ENCODE results near the gene RHOXF1.
"Not testable (repeated sequence)": the region's sequence is repeated elsewhere in the genome, so short reads cannot be mapped to it uniquely, and the experiment has no call there.

The RHOXF1 gene

DNA sequence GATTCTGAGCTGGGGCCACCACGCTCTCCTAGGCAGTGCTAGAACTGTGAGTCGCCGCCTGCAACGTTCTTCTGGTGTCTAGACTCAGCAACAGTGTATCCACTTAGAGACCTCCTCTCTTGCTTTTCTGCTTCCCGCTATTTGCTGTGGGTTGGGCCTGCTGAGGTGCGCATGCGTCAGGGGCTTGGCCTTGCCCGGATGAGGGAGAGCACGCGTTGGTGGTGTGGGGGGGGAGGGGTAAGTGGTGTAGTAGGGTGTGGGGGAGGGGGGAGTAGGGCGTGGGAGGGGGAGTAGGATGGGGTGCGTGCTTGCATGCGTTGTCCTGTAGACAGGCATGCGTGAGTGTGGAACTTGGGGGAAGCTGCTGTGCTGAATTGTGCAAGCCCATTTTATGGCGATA, 38.1 kb downstream of the RHOXF1 start, which contains the start of gene RHOXF2B:
Gene RHOXF2B (minus strand): TSS at position 101 of the 400 bp plus-strand sequence. CDS start 138 bp downstream, outside the sequence.
- DNase-seq, result not testable (repeated sequence)

DNA sequence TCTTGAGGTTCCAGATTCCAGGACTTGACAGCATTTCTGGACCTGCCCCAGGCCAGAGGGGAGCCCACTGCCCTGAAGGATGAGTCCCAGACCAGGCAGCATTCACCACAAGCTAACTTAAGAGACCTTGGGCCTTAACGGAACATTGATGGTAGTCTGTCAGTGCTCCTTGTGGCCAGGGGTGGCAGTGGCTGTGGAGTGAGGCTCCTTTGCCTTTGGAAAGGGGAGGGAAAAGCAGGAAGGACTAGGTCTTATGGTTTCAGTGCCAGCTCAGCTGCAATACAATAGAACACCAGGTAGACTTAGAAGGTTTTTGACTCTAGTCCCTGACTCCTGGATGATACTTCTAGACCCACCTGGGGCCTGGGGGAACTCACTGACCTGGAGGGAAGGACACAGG, 49.5 kb downstream of the RHOXF1 start:
- DNase-seq, result not testable (repeated sequence)

Data from activated naive CD4-positive, alpha-beta T cell treated with Interleukin-2 at 50 U/mL for 16 hours (primary cell).